ENCODE data around the gene FBXW11. TPM values are rescaled to one million over a fixed set of nuclear protein-coding genes. Genes with fewer than 3 reads are reported as not detected.

Gene FBXW11
- total and polyA plus RNA-seq, 11 donors, result 7.8 to 110 (median 83.0) TPM

DNA sequence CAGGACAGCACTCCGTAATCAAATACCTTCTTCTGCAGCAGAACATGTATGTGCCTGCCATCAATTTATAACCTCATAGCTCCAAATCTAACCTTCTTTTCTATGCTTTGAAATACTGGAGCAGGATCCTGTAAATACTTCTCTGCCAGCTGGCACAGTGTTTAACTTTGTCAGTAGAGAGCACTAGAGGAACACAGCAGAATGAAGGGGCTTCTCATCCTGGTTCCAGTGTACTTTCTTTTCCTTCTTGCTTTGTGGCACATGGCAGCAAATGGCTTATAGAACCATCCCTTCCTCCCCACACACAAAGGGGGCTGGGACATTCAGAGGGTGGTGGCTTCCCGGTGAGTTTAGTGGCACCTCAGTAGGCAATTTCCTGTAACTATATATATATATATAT is 3.8 kb upstream of the FBXW11 start:
- H3K36me3 ChIP-seq, result no peaks in the 10 kb centered on the region
- no peaks in the 10 kb centered on the region for H3K9me3 ChIP-seq
- H3K4me3 ChIP-seq, result no peak overlapping the region
- no peak for TF ChIP-seq POLR2A (IDR thresholded peaks at IDR 0.05)
- TF ChIP-seq, protein P1, sequence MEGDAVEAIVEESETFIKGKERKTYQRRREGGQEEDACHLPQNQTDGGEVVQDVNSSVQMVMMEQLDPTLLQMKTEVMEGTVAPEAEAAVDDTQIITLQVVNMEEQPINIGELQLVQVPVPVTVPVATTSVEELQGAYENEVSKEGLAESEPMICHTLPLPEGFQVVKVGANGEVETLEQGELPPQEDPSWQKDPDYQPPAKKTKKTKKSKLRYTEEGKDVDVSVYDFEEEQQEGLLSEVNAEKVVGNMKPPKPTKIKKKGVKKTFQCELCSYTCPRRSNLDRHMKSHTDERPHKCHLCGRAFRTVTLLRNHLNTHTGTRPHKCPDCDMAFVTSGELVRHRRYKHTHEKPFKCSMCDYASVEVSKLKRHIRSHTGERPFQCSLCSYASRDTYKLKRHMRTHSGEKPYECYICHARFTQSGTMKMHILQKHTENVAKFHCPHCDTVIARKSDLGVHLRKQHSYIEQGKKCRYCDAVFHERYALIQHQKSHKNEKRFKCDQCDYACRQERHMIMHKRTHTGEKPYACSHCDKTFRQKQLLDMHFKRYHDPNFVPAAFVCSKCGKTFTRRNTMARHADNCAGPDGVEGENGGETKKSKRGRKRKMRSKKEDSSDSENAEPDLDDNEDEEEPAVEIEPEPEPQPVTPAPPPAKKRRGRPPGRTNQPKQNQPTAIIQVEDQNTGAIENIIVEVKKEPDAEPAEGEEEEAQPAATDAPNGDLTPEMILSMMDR (IDR thresholded peaks at IDR 0.05), result peak in 4 of 12 donors; percentile 10 to 34 (median 23)
- 38 to 55% (median 45%) methylated on average over 2 of the region's 2 CpGs for WGBS, 4 donors
- DNase-seq, result no peak
- peaks cover 0 to 27% (median 14%) of the 10 kb centered on the region in 12 donors for H3K4me1 ChIP-seq
- no peak overlapping the region for H3K27ac ChIP-seq
- H3K27me3 ChIP-seq, result no peaks in the 10 kb centered on the region
- no peak for ATAC-seq
- intact Hi-C loops (cut with DNase I), result no loop called here

DNA sequence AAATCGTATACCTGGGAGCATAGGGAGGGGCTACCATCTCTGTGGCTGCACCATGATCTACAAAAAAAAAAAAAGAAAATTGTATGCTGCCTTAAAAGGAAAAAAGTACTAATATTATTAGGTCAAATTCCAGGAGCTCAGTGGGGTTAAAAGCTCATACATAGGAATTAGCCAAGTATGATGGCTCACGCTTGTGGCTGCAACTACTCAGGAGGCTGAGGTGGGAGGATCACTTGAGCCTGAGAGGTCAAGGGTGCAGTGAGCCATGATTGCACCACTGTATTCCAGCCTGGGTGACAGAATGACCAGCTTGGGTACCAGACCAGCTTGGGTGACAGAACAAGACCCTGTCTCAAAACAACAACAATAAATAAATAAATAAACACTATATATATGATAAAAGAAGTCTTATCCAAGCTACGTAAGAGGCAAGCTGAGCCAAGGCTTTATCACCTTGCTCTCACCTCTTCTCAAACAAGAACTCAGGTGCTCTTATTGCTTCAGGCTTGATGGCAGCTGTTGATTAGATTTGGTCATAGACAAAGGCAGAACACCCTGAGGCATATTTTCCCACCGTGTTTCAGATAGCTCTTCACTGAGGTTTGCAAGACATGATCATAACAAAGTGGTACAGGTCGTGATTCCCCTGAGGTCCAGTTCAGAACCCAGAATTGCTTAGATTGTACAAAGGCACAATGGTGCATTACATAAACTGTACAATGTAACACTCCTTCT is 3.3 kb upstream of the FBXW11 start:
- no peak overlapping the region for H3K27ac ChIP-seq
- H3K36me3 ChIP-seq, result no peaks in the 10 kb centered on the region
- ATAC-seq, result no peak
- H3K9me3 ChIP-seq, result no peaks in the 10 kb centered on the region
- intact Hi-C loops (cut with DNase I), result loop anchor here in 9 of 10 donors (5.0 to 10.0 kb wide), 7 partner anchors 38 to 178 kb away; partner anchors contain the start of gene STK10 (in 1 of the 9)
- no peak for TF ChIP-seq POLR2A (IDR thresholded peaks at IDR 0.05)
- DNase-seq, result no peak
- 61 to 68% (median 66%) methylated on average over 5 of the region's 5 CpGs for WGBS, 4 donors
- H3K4me1 ChIP-seq, result peaks cover 0 to 33% (median 20%) of the 10 kb centered on the region in 12 donors
- no peak overlapping the region for H3K4me3 ChIP-seq
- H3K27me3 ChIP-seq, result no peaks in the 10 kb centered on the region

- no peaks in the 10 kb centered on the region for H3K36me3 ChIP-seq
- H3K4me3 ChIP-seq, result no peak overlapping the region
- no peak overlapping the region for H3K27ac ChIP-seq
- intact Hi-C loops (cut with DNase I), result loop anchor here in 9 of 10 donors (5.0 to 10.0 kb wide), 7 partner anchors 39 to 179 kb away; partner anchors contain the start of gene STK10 (in 1 of the 9)
- WGBS, 4 donors, result 35 to 41% (median 36%) methylated on average over 6 of the region's 6 CpGs
- TF ChIP-seq, protein P1 (IDR thresholded peaks at IDR 0.05), result no peak
- TF ChIP-seq POLR2A (IDR thresholded peaks at IDR 0.05), result no peak
- peaks cover 0 to 42% (median 29%) of the 10 kb centered on the region in 12 donors for H3K4me1 ChIP-seq
- no peak for ATAC-seq
- H3K9me3 ChIP-seq, result no peaks in the 10 kb centered on the region
- no peak for DNase-seq
- no peaks in the 10 kb centered on the region for H3K27me3 ChIP-seq
Observed at GRCh38 chr5:172008689-172009141, 2.3 kb upstream of the FBXW11 start.

- Histone ChIP-seq H3K4me3 (peak overlapping the region in 1 of 12 donors; percentile 88), H3K27ac (no peak overlapping the region), H3K4me1 (peaks cover 4 to 49% (median 35%) of the 10 kb centered on the region in 12 donors), H3K9me3 (no peaks in the 10 kb centered on the region), H3K36me3 (no peaks in the 10 kb centered on the region), H3K27me3 (no peaks in the 10 kb centered on the region)
- ATAC-seq, result no peak
- WGBS, 4 donors, result 42 to 58% (median 46%) methylated on average over 3 of the region's 3 CpGs
- intact Hi-C loops (cut with DNase I), result loop anchor here in 9 of 10 donors (5.0 to 10.0 kb wide), 7 partner anchors 39 to 179 kb away; partner anchors contain the start of gene STK10 (in 1 of the 9)
- no peak for DNase-seq
- TF ChIP-seq POLR2A (IDR thresholded peaks at IDR 0.05), result no peak
Observed at GRCh38 chr5:172008111-172008455, 1.6 kb upstream of the FBXW11 start.

Measured in heart left ventricle (tissue), 16 donors.